GM12892 (cell line): ENCODE data around the gene HSBP1L1.
"Not testable (repeated sequence)": the region's sequence is repeated elsewhere in the genome, so short reads cannot be mapped to it uniquely, and the experiment has no call there.

Experiments used
- POLR2A ChIP-seq: IDR thresholded peaks from 2 replicates; pipeline ENCODE4 v1.6.1; 2011; ENCODE audit warnings: low read depth, low read length, control low read depth
- POLR2AphosphoS5 ChIP-seq: IDR thresholded peaks from 2 replicates; pipeline ENCODE4 v1.6.1; 2011; ENCODE audit warnings: low read depth, low read length, control low read depth

GRCh38 chr18:79960161-79960801 is 4.2 kb upstream of the HSBP1L1 start:
- TF ChIP-seq POLR2AphosphoS5, POLR2A: not testable (repeated sequence)
